Colonic mucosa (tissue), 4 donors: ENCODE results near the gene DBI. TPM values are rescaled to one million over a fixed set of nuclear protein-coding genes. Genes with fewer than 3 reads are reported as not detected.

Experiments used
- DNase-seq: peaks from one replicate; pipeline ENCODE4 v3.0.0-alpha.2; 2020
- H3K27ac ChIP-seq: fragments of 200-600 bp; one replicate; pipeline ENCODE4 v1.8.0; 2021
- H3K27me3 ChIP-seq: fragments of 200-600 bp; one replicate; pipeline ENCODE4 v1.8.0; 2021
- H3K36me3 ChIP-seq: fragments of 200-600 bp; one replicate; pipeline ENCODE4 v1.8.0; 2021
- H3K4me1 ChIP-seq: fragments of 200-600 bp; one replicate; pipeline ENCODE4 v1.8.0; 2021; ENCODE audit warnings: mild to moderate bottlenecking
- H3K4me3 ChIP-seq: fragments of 200-600 bp; one replicate; pipeline ENCODE4 v1.8.0; 2021
- H3K9ac ChIP-seq, 2 donors: one replicate each; pipeline ENCODE4 v1.7.0; 2013; ENCODE audit warnings: control low read depth in 2 of 2, low read depth in 2 of 2, low read length in 2 of 2
- H3K9me3 ChIP-seq: fragments of 200-600 bp; one replicate; pipeline ENCODE4 v1.8.0; 2021
- CTCF ChIP-seq: fragments of 200-600 bp; IDR thresholded peaks from one replicate; pipeline ENCODE4 v1.8.0; 2022; ENCODE audit warnings: antibody characterized with exemption, mild to moderate bottlenecking
- intact Hi-C: fragments of 100-400 bp; cut with DNase I; formaldehyde crosslinking; loops from one replicate; pipeline ENCODE4 v1.14.1; 2022
- total RNA-seq, 2 donors: library from RNA; stranded (reverse); fragmentation: NEBNext Ultra II Directional in 1 of 2; extraction: Animal tissue kit (Norgen Biotek cat#: 25700) in 1 of 2; gene quantifications; one replicate each; pipeline ENCODE4 v1.2.1, GENCODE V29; 2021
- donor health status: healthy.
- donor health status: DM: no; HTN: no; CAD: no.
- donor health status: DM: no; HTN: no; CAD: no.

The DBI gene
- total RNA-seq, 2 donors from 2014 or later = 275 to 291 TPM

- Histone ChIP-seq H3K4me3 (no peak overlapping the region), H3K27ac (no peak overlapping the region), H3K4me1 (no peaks in the 10 kb centered on the region), H3K27me3 (no peaks in the 10 kb centered on the region), H3K9ac (no peak overlapping the region), H3K9me3 (no peaks in the 10 kb centered on the region), H3K36me3 (no peaks in the 10 kb centered on the region)
- DNase-seq = no peak
- intact Hi-C loops = no loop called here
- TF ChIP-seq CTCF = no peak
Measured at GRCh38 chr2:119419065-119419464, 52.3 kb downstream of the DBI start.

DNA sequence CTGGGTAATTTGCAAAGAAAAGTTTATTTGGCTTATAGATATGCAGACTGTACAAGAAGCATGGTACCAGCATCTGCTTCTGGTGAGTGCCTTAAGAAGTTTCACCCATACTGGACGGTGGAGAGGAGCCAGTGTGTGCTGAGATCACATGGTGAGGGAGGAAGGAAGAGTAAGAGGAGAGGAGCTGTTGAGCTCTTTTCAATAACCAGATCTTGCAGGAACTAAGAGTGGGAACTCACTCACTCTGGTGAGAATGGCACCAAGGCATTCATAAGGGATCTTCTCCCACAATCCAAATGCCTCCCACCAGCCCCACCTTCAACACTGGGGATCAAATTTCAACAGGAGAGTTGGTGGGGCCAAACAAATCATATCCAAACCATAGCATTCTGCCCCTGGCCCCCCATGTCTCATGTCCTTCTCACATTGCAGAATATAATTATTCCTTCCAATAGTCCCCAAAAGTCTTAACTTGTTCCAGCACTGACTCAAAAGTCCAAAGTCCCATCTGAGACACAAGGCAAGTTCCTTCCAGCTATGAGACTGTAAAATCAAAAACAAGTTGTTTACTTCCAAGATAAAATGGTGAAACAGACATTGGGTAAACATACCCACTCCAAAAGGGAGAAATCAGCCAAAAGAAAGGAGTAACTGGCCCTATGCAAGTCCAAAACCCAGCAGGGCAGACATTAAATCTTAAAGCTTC is 53.2 kb downstream of the DBI start:
- intact Hi-C loops = loop anchor here (5.0 kb wide), 1 partner anchor 57 kb away; no protein-coding TSS in a partner anchor
- Histone ChIP-seq H3K4me3 (no peak overlapping the region), H3K9ac (peak overlapping the region in 1 of 2 donors; percentile 10), H3K36me3 (no peaks in the 10 kb centered on the region), H3K9me3 (no peaks in the 10 kb centered on the region), H3K27ac (peak overlapping the region; percentile 21), H3K4me1 (no peaks in the 10 kb centered on the region), H3K27me3 (no peaks in the 10 kb centered on the region)
- no peak for TF ChIP-seq CTCF
- DNase-seq = no peak

GRCh38 chr2:119421304-119421703 is 54.5 kb downstream of the DBI start:
- Histone ChIP-seq H3K9me3 (no peaks in the 10 kb centered on the region), H3K9ac (no peak overlapping the region), H3K36me3 (no peaks in the 10 kb centered on the region), H3K27me3 (no peaks in the 10 kb centered on the region), H3K27ac (no peak overlapping the region), H3K4me1 (no peaks in the 10 kb centered on the region), H3K4me3 (no peak overlapping the region)
- intact Hi-C loops = loop anchor here (5.0 kb wide), 1 partner anchor 56 kb away; no protein-coding TSS in a partner anchor
- no peak for DNase-seq
- TF ChIP-seq CTCF = no peak

- Histone ChIP-seq H3K27ac (no peak overlapping the region), H3K9ac (no peak overlapping the region), H3K9me3 (no peaks in the 10 kb centered on the region), H3K4me1 (no peaks in the 10 kb centered on the region), H3K27me3 (no peaks in the 10 kb centered on the region), H3K36me3 (no peaks in the 10 kb centered on the region), H3K4me3 (no peak overlapping the region)
- intact Hi-C loops = loop anchor here (5.0 kb wide), 1 partner anchor 56 kb away; no protein-coding TSS in a partner anchor
- no peak for TF ChIP-seq CTCF
- no peak for DNase-seq
Measured at GRCh38 chr2:119421741-119422140, 55.0 kb downstream of the DBI start.

Other genes with a start within 250 kb of the DBI start
- not detected for gene C1QL2, start 208.2 kb upstream of the DBI start, total RNA-seq
- 10 to 100 TPM; 26.6 to 52.2 TPM for gene STEAP3, start 143.1 kb upstream of the DBI start, total RNA-seq
- 1 to 10 TPM; 4.7 to 6.6 TPM for gene C2orf76, start 143 bp upstream of the DBI start, total RNA-seq
- gene TMEM37, start 64.9 kb downstream of the DBI start, total RNA-seq = 10 to 100 TPM; 24.3 to 52.1 TPM
- under 1 TPM; 0.25 to 0.27 TPM for gene SCTR, start 157.5 kb downstream of the DBI start, total RNA-seq
- gene CFAP221, start 177.5 kb downstream of the DBI start, total RNA-seq = not detected